ENCODE results near the gene RBM34. TPM values are rescaled to one million over a fixed set of nuclear protein-coding genes. Genes with fewer than 3 reads are reported as not detected.
A peak's percentile ranks its signal among the peaks of the same experiment; 100 is the strongest.

The RBM34 gene
- polyA plus RNA-seq, 3 donors: 20.5 to 25.7 (median 22.5) TPM

DNA sequence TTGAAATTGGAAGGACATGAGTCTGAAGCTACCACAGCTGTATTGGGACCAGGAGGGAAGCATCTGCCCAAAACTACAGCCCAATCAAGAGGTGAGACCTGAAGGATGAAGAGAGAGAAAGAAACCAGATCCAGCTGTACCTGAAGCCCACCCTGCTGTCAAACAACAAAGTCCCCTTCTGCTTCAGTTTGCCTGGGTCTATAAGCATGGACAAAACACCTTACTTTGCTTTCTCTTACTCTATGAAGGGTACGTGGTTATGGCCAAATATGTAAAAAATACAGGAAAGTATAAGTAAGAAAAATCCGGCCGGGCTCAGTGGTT, 58.8 kb downstream of the RBM34 start:
- Mint-ChIP-seq H3K9me3 (no peaks in the 10 kb centered on the region), H3K27ac (peak overlapping the region in 1 of 7 donors; percentile 65), H3K4me3 (peak overlapping the region in 1 of 2 donors; percentile 11), H3K36me3 (peaks cover 7 to 9% of the 10 kb centered on the region in 2 donors), H3K4me1 (peaks cover 22% of the 10 kb centered on the region), H3K27me3 (ENCODE audit: low read depth in 3 of 3) (peaks cover 2 to 10% (median 3%) of the 10 kb centered on the region in 3 donors)
- Histone ChIP-seq H4K20me1 (ENCODE audit: insufficient read depth, low read length) (peaks cover 1% of the 10 kb centered on the region), H3K27me3 (ENCODE audit: control insufficient read depth in 2 of 2, insufficient read depth in 2 of 2, low read length in 2 of 2) (no peaks in the 10 kb centered on the region), H3K36me3 (replicated peaks in 1 of 2; ENCODE audit: control insufficient read depth in 1 of 2, insufficient read depth in 2 of 2, low read length in 2 of 2) (peaks cover 0 to 3% of the 10 kb centered on the region in 2 donors), H3K9me3 (replicated peaks in 1 of 2; ENCODE audit: control insufficient read depth in 1 of 2, insufficient read depth in 1 of 2, low read length in 2 of 2) (no peaks in the 10 kb centered on the region), H3K4me1 (ENCODE audit: control insufficient read depth in 1 of 2, insufficient read depth in 2 of 2, low read length in 2 of 2) (peaks cover 7 to 9% of the 10 kb centered on the region in 2 donors), H3K79me2 (ENCODE audit: insufficient read depth, low read length) (no peaks in the 10 kb centered on the region), H3K4me2 (replicated peaks; ENCODE audit: extremely low read depth, low read length, poor library complexity, severe bottlenecking) (no peak overlapping the region), H3K4me3 (replicated peaks in 1 of 3; ENCODE audit: low read depth in 2 of 3, low read length in 3 of 3) (no peak overlapping the region), H2AFZ (ENCODE audit: insufficient read depth, low read depth, low read length, poor library complexity, severe bottlenecking) (no peak overlapping the region), H3K27ac (ENCODE audit: low read depth in 1 of 2, low read length in 2 of 2) (no peak overlapping the region), H3K9ac (ENCODE audit: insufficient read depth, low read length, poor library complexity, severe bottlenecking) (no peak overlapping the region)
- DNase-seq: no peak
- TF ChIP-seq, protein P1, sequence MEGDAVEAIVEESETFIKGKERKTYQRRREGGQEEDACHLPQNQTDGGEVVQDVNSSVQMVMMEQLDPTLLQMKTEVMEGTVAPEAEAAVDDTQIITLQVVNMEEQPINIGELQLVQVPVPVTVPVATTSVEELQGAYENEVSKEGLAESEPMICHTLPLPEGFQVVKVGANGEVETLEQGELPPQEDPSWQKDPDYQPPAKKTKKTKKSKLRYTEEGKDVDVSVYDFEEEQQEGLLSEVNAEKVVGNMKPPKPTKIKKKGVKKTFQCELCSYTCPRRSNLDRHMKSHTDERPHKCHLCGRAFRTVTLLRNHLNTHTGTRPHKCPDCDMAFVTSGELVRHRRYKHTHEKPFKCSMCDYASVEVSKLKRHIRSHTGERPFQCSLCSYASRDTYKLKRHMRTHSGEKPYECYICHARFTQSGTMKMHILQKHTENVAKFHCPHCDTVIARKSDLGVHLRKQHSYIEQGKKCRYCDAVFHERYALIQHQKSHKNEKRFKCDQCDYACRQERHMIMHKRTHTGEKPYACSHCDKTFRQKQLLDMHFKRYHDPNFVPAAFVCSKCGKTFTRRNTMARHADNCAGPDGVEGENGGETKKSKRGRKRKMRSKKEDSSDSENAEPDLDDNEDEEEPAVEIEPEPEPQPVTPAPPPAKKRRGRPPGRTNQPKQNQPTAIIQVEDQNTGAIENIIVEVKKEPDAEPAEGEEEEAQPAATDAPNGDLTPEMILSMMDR (IDR thresholded peaks at IDR 0.05): no peak
- WGBS (ENCODE audit: insufficient coverage): 94% methylated on average over 2 of the region's 3 CpGs
- intact Hi-C loops (cut with micrococcal nuclease): loop anchor here in 1 of 2 donors (10.0 kb wide), 1 partner anchor 313 kb away; no protein-coding TSS in a partner anchor

DNA sequence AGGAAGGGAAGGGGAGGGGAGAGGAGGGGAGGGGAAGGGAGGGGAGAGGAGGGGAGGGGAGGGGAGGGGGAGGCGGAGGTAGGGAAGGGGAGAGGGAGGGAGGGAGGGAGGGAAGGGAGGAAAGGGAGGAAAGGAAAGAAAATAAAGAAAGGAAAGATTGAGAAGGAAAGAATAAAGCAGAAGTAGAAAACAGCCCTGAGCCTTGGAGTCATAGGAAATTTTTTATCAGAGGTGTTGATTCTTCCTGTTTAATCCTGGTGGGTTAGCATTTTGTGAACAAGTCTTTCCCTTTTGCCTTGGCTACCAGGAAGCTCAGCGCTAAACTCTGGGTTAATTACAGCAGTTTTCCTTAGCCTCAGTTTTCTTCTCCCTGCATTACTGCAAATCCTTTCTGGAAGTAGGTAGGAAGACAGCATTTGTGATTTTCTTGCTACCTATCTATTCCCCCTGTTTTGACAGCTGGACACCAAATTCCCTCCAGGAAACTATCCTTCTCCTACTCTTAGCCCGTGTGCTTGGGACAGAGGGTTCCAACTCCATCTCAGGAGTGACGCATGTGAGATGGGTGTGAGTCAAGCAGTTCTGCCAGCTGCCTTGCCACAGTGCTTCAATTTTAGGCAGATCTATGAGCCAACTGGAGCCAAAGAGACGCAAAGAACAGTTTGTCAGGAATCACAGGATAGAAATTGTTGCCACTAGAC, 59.3 kb downstream of the RBM34 start:
- no peak overlapping the region for H3K9ac ChIP-seq (ENCODE audit: insufficient read depth, low read length, poor library complexity, severe bottlenecking)
- H3K27me3 ChIP-seq (ENCODE audit: control insufficient read depth in 2 of 2, insufficient read depth in 2 of 2, low read length in 2 of 2): no peaks in the 10 kb centered on the region
- H3K27ac ChIP-seq (ENCODE audit: low read depth in 1 of 2, low read length in 2 of 2): no peak overlapping the region
- H3K4me1 ChIP-seq (ENCODE audit: control insufficient read depth in 1 of 2, insufficient read depth in 2 of 2, low read length in 2 of 2): peaks cover 7 to 9% of the 10 kb centered on the region in 2 donors
- no peaks in the 10 kb centered on the region for H4K20me1 ChIP-seq (ENCODE audit: insufficient read depth, low read length)
- no peak for DNase-seq
- Mint-ChIP-seq H3K4me3 (no peak overlapping the region), H3K27ac (peak overlapping the region in 2 of 7 donors; percentile 49 to 65), H3K4me1 (peaks cover 22% of the 10 kb centered on the region), H3K36me3 (peaks cover 5% of the 10 kb centered on the region in 2 donors), H3K9me3 (no peaks in the 10 kb centered on the region), H3K27me3 (ENCODE audit: low read depth in 3 of 3) (peaks cover 2 to 10% (median 3%) of the 10 kb centered on the region in 3 donors)
- no peak overlapping the region for H3K4me3 ChIP-seq (replicated peaks in 1 of 3; ENCODE audit: low read depth in 2 of 3, low read length in 3 of 3)
- H3K4me2 ChIP-seq (replicated peaks; ENCODE audit: extremely low read depth, low read length, poor library complexity, severe bottlenecking): no peak overlapping the region
- no peaks in the 10 kb centered on the region for H3K9me3 ChIP-seq (replicated peaks in 1 of 2; ENCODE audit: control insufficient read depth in 1 of 2, insufficient read depth in 1 of 2, low read length in 2 of 2)
- H2AFZ ChIP-seq (ENCODE audit: insufficient read depth, low read depth, low read length, poor library complexity, severe bottlenecking): no peak overlapping the region
- no peaks in the 10 kb centered on the region for H3K36me3 ChIP-seq (replicated peaks in 1 of 2; ENCODE audit: control insufficient read depth in 1 of 2, insufficient read depth in 2 of 2, low read length in 2 of 2)
- intact Hi-C loops (cut with micrococcal nuclease): loop anchor here in 1 of 2 donors (10.0 kb wide), 1 partner anchor 313 kb away; no protein-coding TSS in a partner anchor
- TF ChIP-seq, protein P1 (IDR thresholded peaks at IDR 0.05): no peak
- WGBS (ENCODE audit: insufficient coverage): 100% methylated on average over 3 of the region's 5 CpGs
- no peaks in the 10 kb centered on the region for H3K79me2 ChIP-seq (ENCODE audit: insufficient read depth, low read length)
